GM12878 (cell line): ENCODE results near the gene KIF26A. TPM values are rescaled to one million over a fixed set of nuclear protein-coding genes. Genes with fewer than 3 reads are reported as not detected.

ENCODE experiments used
- ATAC-seq: fragments of 200-7000 bp; cut with Tn5 transposase; 3 replicates; pipeline ENCODE4 v1.9.1; 2020; ENCODE audit warnings: mild to moderate bottlenecking, moderate library complexity
- BruUV-seq: library from RNA; stranded (reverse); fragments of 400-500 nt; replicated peaks from 2 replicates; lab custom pipeline; 2021; lab: Mats Ljungman, UMichigan
- CTCF ChIA-PET: fragments of 300-600 bp; sonication (Branson Sonifier 250); formaldehyde crosslinking; extraction: SDS; loops from one replicate; lab custom pipeline; 2021; ENCODE audit warnings: inconsistent platforms; lab: Yijun Ruan, JAX
- POLR2A ChIA-PET: fragments of 350-600 bp; formaldehyde crosslinking; extraction: SDS; loops from one replicate; lab custom pipeline; 2021; ENCODE audit warnings: inconsistent platforms; lab: Charles Lee
- RAD21 ChIA-PET: fragments of 300-600 bp; sonication (Branson Sonifier 250); formaldehyde crosslinking; loops from one replicate; lab custom pipeline; 2023; ENCODE audit warnings: antibody characterized with exemption; ENCODE audit not compliant: unreplicated experiment; lab: Charles Lee
- SMC1A ChIA-PET: fragments of 300-600 bp; sonication (Branson Sonifier 250); formaldehyde crosslinking; loops from one replicate; lab custom pipeline; 2023; ENCODE audit not compliant: unreplicated experiment, uncharacterized antibody; lab: Charles Lee
- DNase-seq: peaks from one replicate; pipeline ENCODE4 v3.0.0-alpha.2; 2011; ENCODE audit warnings: low read depth, low spot score
- FAIRE-seq: peaks from 3 replicates; lab custom pipeline; 2011; peaks lifted over from hg19 to GRCh38; lab: Jason Lieb, UNC
- H2AFZ ChIP-seq: 2 replicates; pipeline ENCODE4 v1.6.0; 2011; ENCODE audit warnings: low read depth, low read length, control low read depth; ENCODE audit not compliant: control insufficient read depth
- H3K27ac ChIP-seq: 2 replicates; pipeline ENCODE4 v1.5.1; 2011; ENCODE audit warnings: control low read depth; ENCODE audit not compliant: control insufficient read depth, insufficient read depth
- H3K27me3 ChIP-seq, 2 experiments: replicated peaks in 1 of 2; 2 replicates each; pipeline versions ENCODE4 v1.6.0 to v1.6.1; 2011; ENCODE audit warnings: low read length in 1 of 2; ENCODE audit not compliant: control insufficient read depth in 2 of 2, insufficient read depth in 2 of 2
- H3K36me3 ChIP-seq, 2 experiments: 2 replicates each; pipeline ENCODE4 v1.5.1; 2011; ENCODE audit warnings: low read length in 1 of 2; ENCODE audit not compliant: control insufficient read depth in 2 of 2, insufficient read depth in 2 of 2
- H3K4me1 ChIP-seq: 2 replicates; pipeline ENCODE4 v1.6.1; 2011; ENCODE audit warnings: mild to moderate bottlenecking, low read length, moderate library complexity, mixed read lengths; ENCODE audit not compliant: control insufficient read depth, insufficient read depth
- H3K4me2 ChIP-seq: 2 replicates; pipeline ENCODE4 v1.6.0; 2011; ENCODE audit warnings: control low read depth; ENCODE audit not compliant: control insufficient read depth, insufficient read depth
- H3K4me3 ChIP-seq: fragments of 200-600 bp; sonication (generic); 2 replicates; pipeline ENCODE4 v1.5.1; 2016
- H3K79me2 ChIP-seq: 2 replicates; pipeline ENCODE4 v1.6.0; 2011; ENCODE audit warnings: low read length; ENCODE audit not compliant: control insufficient read depth, insufficient read depth
- H3K9ac ChIP-seq: 2 replicates; pipeline ENCODE4 v1.8.0; 2011; ENCODE audit warnings: low read length, control low read depth, mixed read lengths; ENCODE audit not compliant: control insufficient read depth, insufficient read depth
- H3K9me3 ChIP-seq: replicated peaks from 3 replicates; pipeline ENCODE4 v1.5.1; 2011; ENCODE audit warnings: mild to moderate bottlenecking, low read length; ENCODE audit not compliant: control insufficient read depth, insufficient read depth
- H4K20me1 ChIP-seq: 2 replicates; pipeline ENCODE4 v1.6.0; 2011; ENCODE audit not compliant: control insufficient read depth, insufficient read depth
- BRCA1 ChIP-seq: IDR thresholded peaks from 2 replicates; pipeline ENCODE4 v1.6.1; 2011; ENCODE audit warnings: low read depth, low read length, improper control_type of control experiment
- CHD2 ChIP-seq: IDR thresholded peaks from 2 replicates; pipeline ENCODE4 v1.6.1; 2011; ENCODE audit warnings: low read depth, low read length, improper control_type of control experiment, borderline replicate concordance
- E2F8 ChIP-seq: fragments of 450-650 bp; IDR thresholded peaks from 2 replicates; pipeline ENCODE4 v1.6.1; 2018; ENCODE audit warnings: mild to moderate bottlenecking, low read depth, moderate library complexity; ENCODE audit not compliant: partially characterized antibody
- HCFC1 ChIP-seq: fragments of 150-350 bp; IDR thresholded peaks from 2 replicates; pipeline ENCODE4 v1.6.1; 2014; ENCODE audit warnings: low read length
- KAT2A ChIP-seq: conservative IDR thresholded peaks from 2 replicates; pipeline ENCODE4 v1.6.1; 2011; ENCODE audit warnings: low read depth, low read length; ENCODE audit not compliant: control insufficient read depth
- MTA3 ChIP-seq: IDR thresholded peaks from 2 replicates; pipeline ENCODE4 v1.6.1; 2012; ENCODE audit warnings: low read length, inconsistent platforms, borderline replicate concordance
- NFXL1 ChIP-seq: fragments of 450-650 bp; IDR thresholded peaks from 2 replicates; pipeline ENCODE4 v1.6.1; 2017; ENCODE audit warnings: antibody characterized with exemption, mild to moderate bottlenecking, borderline replicate concordance
- NR2C1 ChIP-seq: fragments of 450-650 bp; IDR thresholded peaks from 2 replicates; pipeline ENCODE4 v1.6.1; 2017; ENCODE audit warnings: antibody characterized with exemption, mild to moderate bottlenecking, moderate library complexity
- POLR2A ChIP-seq: IDR thresholded peaks from 2 replicates; pipeline ENCODE4 v1.6.1; 2011; ENCODE audit warnings: low read depth, mild to moderate bottlenecking, low read length
- RBBP5 ChIP-seq: fragments of 200-600 bp; sonication (generic); conservative IDR thresholded peaks from 2 replicates; pipeline ENCODE4 v1.6.1; 2016
- RFX5 ChIP-seq: IDR thresholded peaks from 2 replicates; pipeline ENCODE4 v1.6.1; 2011; ENCODE audit warnings: low read depth, low read length, improper control_type of control experiment
- WGBS: methylation state at CpG from one replicate; pipeline ENCODE4 v1.1.6; 2016; ENCODE audit warnings: low lambda C conversion rate; ENCODE audit not compliant: insufficient replicate concordance, insufficient coverage; ENCODE audit errors: missing lambda C conversion rate; 5-methylcytosine and 5-hydroxymethylcytosine counted together
- in situ Hi-C: fragments of 300-500 bp; cut with MboI; formaldehyde crosslinking; loops from 9 replicates; pipeline ENCODE4 v1.14.3; 2018; ENCODE audit warnings: mixed read lengths
- intact Hi-C: fragments of 100-400 bp; cut with micrococcal nuclease; formaldehyde crosslinking; loops from one replicate; pipeline ENCODE4 v1.14.2; 2022; ENCODE audit not compliant: unreplicated experiment
- polyA plus RNA-seq, 11 experiments: library from polyadenylated mRNA; depleted of rRNA in 4 of 11; unstranded in 6 of 11; stranded (reverse) in 5 of 11; fragments of >200 nt; fragmentation: Nextera tagmentation in 4 of 11; fragmentation: Illumina TruSeq in 1 of 11; extraction: Ambion mirVana in 4 of 11; extraction: Trizol in 1 of 11; gene quantifications; 1 replicate in 1 of 11; 2 replicates in 10 of 11; pipeline versions ENCODE4 v1.2.1 to v1.2.3, GENCODE V29; 2011 to 2016; ENCODE audit warnings: inconsistent platforms in 2 of 11, missing spikeins in 2 of 11, low read depth in 1 of 11
- total RNA-seq, 4 experiments: library from RNA; depleted of rRNA in 3 of 4; stranded (reverse); fragments of >200 nt in 3 of 4; fragmentation: Illumina TruSeq in 1 of 4; extraction: Trizol in 1 of 4; gene quantifications; 2 replicates each; pipeline versions ENCODE4 v1.2.1 to v1.2.3, GENCODE V29; 2013 to 2021
- TF ChIP-seq, protein P1 (sequence below): fragments of 150-350 bp; IDR thresholded peaks from 2 replicates; pipeline ENCODE4 v1.6.1; 2016; ENCODE audit warnings: low read depth, low read length

Gene KIF26A
- total and polyA plus RNA-seq, 10 of the 15 experiments (the other 5 are each of a cell fraction or from before 2014, with no cell fraction given), result 0.05 TPM; not detected in 9

- TF ChIP-seq KAT2A (no peak), E2F8 (no peak), NFXL1 (no peak), RBBP5 (no peak), CHD2 (no peak)
These were observed 31.5 kb downstream of the KIF26A start (continued) for GRCh38 chr14:104169699-104170479.

- no peaks in the 10 kb centered on the region for H3K36me3 ChIP-seq
- in situ Hi-C loops (no loop called here), intact Hi-C loops (no loop called here)
- no peak overlapping the region for H3K4me2 ChIP-seq
- WGBS, result 78% methylated on average over 28 of the region's 28 CpGs
- no peak overlapping the region for H3K4me3 ChIP-seq
- ChIA-PET RAD21 (no interaction called here), SMC1A (no interaction called here), POLR2A (no interaction called here)
- H3K4me1 ChIP-seq, result no peaks in the 10 kb centered on the region
- H4K20me1 ChIP-seq, result no peaks in the 10 kb centered on the region
- H3K27me3 ChIP-seq, result no peaks in the 10 kb centered on the region
- H2AFZ ChIP-seq, result no peak overlapping the region
- no peak overlapping the region for H3K9ac ChIP-seq
- DNase-seq (no peak), ATAC-seq (no peak)
- H3K27ac ChIP-seq, result no peak overlapping the region
- no peaks in the 10 kb centered on the region for H3K9me3 ChIP-seq
- no peaks in the 10 kb centered on the region for H3K79me2 ChIP-seq
- TF ChIP-seq, protein P1, sequence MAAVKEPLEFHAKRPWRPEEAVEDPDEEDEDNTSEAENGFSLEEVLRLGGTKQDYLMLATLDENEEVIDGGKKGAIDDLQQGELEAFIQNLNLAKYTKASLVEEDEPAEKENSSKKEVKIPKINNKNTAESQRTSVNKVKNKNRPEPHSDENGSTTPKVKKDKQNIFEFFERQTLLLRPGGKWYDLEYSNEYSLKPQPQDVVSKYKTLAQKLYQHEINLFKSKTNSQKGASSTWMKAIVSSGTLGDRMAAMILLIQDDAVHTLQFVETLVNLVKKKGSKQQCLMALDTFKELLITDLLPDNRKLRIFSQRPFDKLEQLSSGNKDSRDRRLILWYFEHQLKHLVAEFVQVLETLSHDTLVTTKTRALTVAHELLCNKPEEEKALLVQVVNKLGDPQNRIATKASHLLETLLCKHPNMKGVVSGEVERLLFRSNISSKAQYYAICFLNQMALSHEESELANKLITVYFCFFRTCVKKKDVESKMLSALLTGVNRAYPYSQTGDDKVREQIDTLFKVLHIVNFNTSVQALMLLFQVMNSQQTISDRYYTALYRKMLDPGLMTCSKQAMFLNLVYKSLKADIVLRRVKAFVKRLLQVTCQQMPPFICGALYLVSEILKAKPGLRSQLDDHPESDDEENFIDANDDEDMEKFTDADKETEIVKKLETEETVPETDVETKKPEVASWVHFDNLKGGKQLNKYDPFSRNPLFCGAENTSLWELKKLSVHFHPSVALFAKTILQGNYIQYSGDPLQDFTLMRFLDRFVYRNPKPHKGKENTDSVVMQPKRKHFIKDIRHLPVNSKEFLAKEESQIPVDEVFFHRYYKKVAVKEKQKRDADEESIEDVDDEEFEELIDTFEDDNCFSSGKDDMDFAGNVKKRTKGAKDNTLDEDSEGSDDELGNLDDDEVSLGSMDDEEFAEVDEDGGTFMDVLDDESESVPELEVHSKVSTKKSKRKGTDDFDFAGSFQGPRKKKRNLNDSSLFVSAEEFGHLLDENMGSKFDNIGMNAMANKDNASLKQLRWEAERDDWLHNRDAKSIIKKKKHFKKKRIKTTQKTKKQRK, result no peak
- TF ChIP-seq RFX5, result no peak
- TF ChIP-seq HCFC1, result no peak
- no peak for TF ChIP-seq CHD2
- TF ChIP-seq MTA3, result no peak
- no peak for TF ChIP-seq NR2C1
- no peak for TF ChIP-seq BRCA1
- TF ChIP-seq POLR2A, result no peak
- TF ChIP-seq, all 136 proteins: peak for 0
- BruUV-seq, result no TSS peak
- no peak for FAIRE-seq
- CTCF ChIA-PET, result no interaction called here
These were observed 32.8 kb downstream of the KIF26A start for GRCh38 chr14:104171029-104171697.
